Type B pancreatic cell (in vitro differentiated cells): ENCODE measurements around the gene TMEM203. TPM values are rescaled to one million over a fixed set of nuclear protein-coding genes. Genes with fewer than 3 reads are reported as not detected.

Source experiments
- DNase-seq: peaks from one replicate; pipeline ENCODE4 v3.0.0; 2021; ENCODE audit warnings: mixed read lengths; ENCODE audit not compliant: unreplicated experiment; ENCODE audit errors: extremely low spot score
- H3K27ac Mint-ChIP-seq: 2 replicates; pipeline ENCODE4 v1.8.0; 2021; ENCODE audit warnings: mild to moderate bottlenecking, mixed read lengths
- H3K27me3 Mint-ChIP-seq: 2 replicates; pipeline ENCODE4 v1.8.0; 2021; ENCODE audit warnings: mixed read lengths
- H3K36me3 Mint-ChIP-seq: 2 replicates; pipeline ENCODE4 v1.8.0; 2021; ENCODE audit warnings: mixed read lengths
- H3K4me1 Mint-ChIP-seq: one replicate; pipeline ENCODE4 v1.8.0; 2021; ENCODE audit warnings: mixed read lengths; ENCODE audit not compliant: unreplicated experiment
- H3K4me3 Mint-ChIP-seq: 2 replicates; pipeline ENCODE4 v1.8.0; 2021; ENCODE audit warnings: mild to moderate bottlenecking, mixed read lengths
- H3K9me3 Mint-ChIP-seq: 2 replicates; pipeline ENCODE4 v1.8.0; 2021; ENCODE audit warnings: mixed read lengths
- CTCF ChIP-seq: fragments of 200-600 bp; sonication (generic); conservative IDR thresholded peaks from 2 replicates; pipeline ENCODE4 v1.5.0; 2021; ENCODE audit warnings: antibody characterized with exemption, mild to moderate bottlenecking
- total RNA-seq: library from RNA; stranded (reverse); gene quantifications from 2 replicates; pipeline ENCODE4 v1.2.1, GENCODE V29; 2021; ENCODE audit warnings: low replicate concordance

The TMEM203 gene
- total RNA-seq, 1 donor from 2014 or later: 46.3 TPM

GRCh38 chr9:137195525-137196220 is 9.8 kb downstream of the TMEM203 start:
- H3K27ac Mint-ChIP-seq: peak overlapping the region; percentile 87
- H3K27me3 Mint-ChIP-seq: no peaks in the 10 kb centered on the region
- peak overlapping the region; percentile 69 for H3K4me3 Mint-ChIP-seq
- TF ChIP-seq CTCF: no peak
- DNase-seq: no peak
- peaks cover 7% of the 10 kb centered on the region for H3K4me1 Mint-ChIP-seq
- H3K36me3 Mint-ChIP-seq: no peaks in the 10 kb centered on the region
- H3K9me3 Mint-ChIP-seq: no peaks in the 10 kb centered on the region

- H3K4me3 Mint-ChIP-seq: peak overlapping the region; percentile 69
- H3K9me3 Mint-ChIP-seq: no peaks in the 10 kb centered on the region
- H3K27ac Mint-ChIP-seq: peak overlapping the region; percentile 87
- DNase-seq: no peak
- TF ChIP-seq CTCF: no peak
- H3K27me3 Mint-ChIP-seq: no peaks in the 10 kb centered on the region
- H3K36me3 Mint-ChIP-seq: no peaks in the 10 kb centered on the region
- H3K4me1 Mint-ChIP-seq: peaks cover 7% of the 10 kb centered on the region
Measured at GRCh38 chr9:137194909-137195308, 10.5 kb downstream of the TMEM203 start.

GRCh38 chr9:137194388-137194787 is 11.1 kb downstream of the TMEM203 start:
- Mint-ChIP-seq H3K4me3 (no peak overlapping the region), H3K36me3 (no peaks in the 10 kb centered on the region), H3K27me3 (no peaks in the 10 kb centered on the region), H3K4me1 (peaks cover 7% of the 10 kb centered on the region), H3K9me3 (no peaks in the 10 kb centered on the region), H3K27ac (no peak overlapping the region)
- DNase-seq: no peak
- no peak for TF ChIP-seq CTCF

GRCh38 chr9:137193771-137194170 is 11.7 kb downstream of the TMEM203 start:
- Mint-ChIP-seq H3K27ac (no peak overlapping the region), H3K4me1 (peaks cover 7% of the 10 kb centered on the region), H3K9me3 (no peaks in the 10 kb centered on the region), H3K27me3 (no peaks in the 10 kb centered on the region), H3K36me3 (no peaks in the 10 kb centered on the region), H3K4me3 (no peak overlapping the region)
- no peak for TF ChIP-seq CTCF
- DNase-seq: no peak

- Mint-ChIP-seq H3K4me3 (no peak overlapping the region), H3K4me1 (peaks cover 7% of the 10 kb centered on the region), H3K27ac (no peak overlapping the region), H3K9me3 (no peaks in the 10 kb centered on the region), H3K27me3 (no peaks in the 10 kb centered on the region), H3K36me3 (no peaks in the 10 kb centered on the region)
- no peak for DNase-seq
- TF ChIP-seq CTCF: no peak
Measured at GRCh38 chr9:137192859-137193258, 12.6 kb downstream of the TMEM203 start.

GRCh38 chr9:137192448-137192780 is 13.0 kb downstream of the TMEM203 start:
- no peaks in the 10 kb centered on the region for H3K27me3 Mint-ChIP-seq
- no peak for DNase-seq
- H3K4me1 Mint-ChIP-seq: peaks cover 7% of the 10 kb centered on the region
- no peaks in the 10 kb centered on the region for H3K36me3 Mint-ChIP-seq
- no peak overlapping the region for H3K4me3 Mint-ChIP-seq
- no peaks in the 10 kb centered on the region for H3K9me3 Mint-ChIP-seq
- no peak for TF ChIP-seq CTCF
- no peak overlapping the region for H3K27ac Mint-ChIP-seq
